GM18951 (cell line): ENCODE results near the gene ZMYND11.

Experiments
- POLR2A ChIP-seq: IDR thresholded peaks from 4 replicates; pipeline ENCODE4 v1.6.1; 2011; ENCODE audit warnings: mild to moderate bottlenecking; ENCODE audit not compliant: insufficient read length, insufficient read depth; ENCODE audit errors: extremely low read depth
- in situ Hi-C: fragments of 300-500 bp; cut with MboI; formaldehyde crosslinking; loops from one replicate; pipeline ENCODE4 v1.12.0; 2022; ENCODE audit warnings: low sequenced_read_pairs, mixed read lengths, inconsistent platforms; ENCODE audit not compliant: unreplicated experiment

The ZMYND11 gene

DNA sequence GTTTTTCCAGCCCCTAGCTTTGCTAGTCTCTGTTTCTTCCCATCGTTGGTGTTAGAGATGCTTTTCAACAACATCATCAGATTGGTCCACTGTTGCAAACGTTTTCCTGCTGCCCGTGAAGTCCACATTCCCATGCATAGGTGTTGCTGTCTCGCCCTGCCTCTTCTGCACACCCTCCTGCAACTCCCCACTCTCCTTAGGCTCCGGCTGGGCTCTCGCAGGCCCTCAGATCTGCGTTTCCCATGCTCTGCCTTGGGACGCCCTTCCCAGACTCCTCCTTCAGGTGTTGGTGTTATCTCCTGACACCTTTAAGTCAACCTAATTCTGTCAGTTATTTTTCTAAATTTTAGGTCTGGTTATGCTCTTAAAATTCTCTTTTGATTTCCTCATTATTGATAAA, 55.0 kb downstream of the ZMYND11 start:
- in situ Hi-C loops = no loop called here
- no peak for TF ChIP-seq POLR2A

DNA sequence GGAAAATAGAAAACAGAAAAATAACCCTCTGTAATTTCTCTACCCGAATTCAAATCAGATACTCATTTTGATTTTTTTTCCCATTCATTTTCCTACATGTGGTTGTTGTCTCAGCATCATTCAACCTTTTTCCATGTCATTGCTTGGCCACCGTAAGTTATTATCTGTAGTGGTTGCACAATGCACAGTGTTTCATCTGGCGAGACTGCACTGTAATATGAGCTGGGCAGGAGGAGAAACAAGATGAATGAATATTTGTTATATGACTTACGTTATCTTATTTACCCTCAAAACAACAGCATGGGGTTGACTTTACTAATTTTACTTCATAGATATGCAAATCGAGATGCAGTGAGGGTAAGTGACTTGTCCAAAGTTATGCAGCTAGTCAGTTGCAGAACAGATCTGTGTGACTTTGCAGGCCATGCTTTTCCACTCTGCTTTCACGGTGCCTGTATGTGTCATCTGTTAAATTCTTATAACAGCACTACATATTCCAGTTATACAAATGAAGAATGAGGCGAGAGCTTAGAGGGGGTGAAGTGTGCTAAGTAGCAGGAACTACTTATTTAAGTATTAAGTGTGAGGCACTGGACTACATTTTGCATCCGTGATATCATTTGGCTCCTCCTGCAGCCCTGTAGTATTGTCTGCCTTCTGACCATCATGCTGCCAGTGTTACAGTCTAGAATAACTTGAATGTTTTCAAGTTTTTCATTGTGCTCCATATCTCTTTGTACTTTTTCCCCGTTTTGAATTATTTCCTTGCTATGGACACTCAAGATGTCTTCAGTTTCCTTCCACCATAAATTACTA, 56.7 kb downstream of the ZMYND11 start:
- no peak for TF ChIP-seq POLR2A
- in situ Hi-C loops = no loop called here

DNA sequence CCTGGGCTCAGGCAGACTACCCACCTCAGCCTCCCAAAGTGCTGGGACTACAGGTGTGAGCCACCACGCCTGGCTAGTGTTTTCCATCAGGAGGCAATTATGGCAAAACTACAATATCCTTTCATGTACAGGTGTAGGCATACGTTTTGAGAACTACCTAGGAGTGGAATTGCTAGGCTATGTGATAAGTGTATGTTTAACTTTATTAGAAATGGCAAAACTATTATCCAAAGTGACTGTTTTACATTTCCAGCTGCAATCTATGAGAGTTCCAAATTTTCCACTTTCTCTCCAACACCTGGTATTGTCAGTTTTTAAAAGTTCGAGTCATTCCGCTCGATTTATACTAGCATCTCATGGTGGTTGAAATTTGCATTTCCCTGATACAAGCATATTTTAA, 59.0 kb downstream of the ZMYND11 start:
- in situ Hi-C loops = no loop called here
- TF ChIP-seq POLR2A = no peak

DNA sequence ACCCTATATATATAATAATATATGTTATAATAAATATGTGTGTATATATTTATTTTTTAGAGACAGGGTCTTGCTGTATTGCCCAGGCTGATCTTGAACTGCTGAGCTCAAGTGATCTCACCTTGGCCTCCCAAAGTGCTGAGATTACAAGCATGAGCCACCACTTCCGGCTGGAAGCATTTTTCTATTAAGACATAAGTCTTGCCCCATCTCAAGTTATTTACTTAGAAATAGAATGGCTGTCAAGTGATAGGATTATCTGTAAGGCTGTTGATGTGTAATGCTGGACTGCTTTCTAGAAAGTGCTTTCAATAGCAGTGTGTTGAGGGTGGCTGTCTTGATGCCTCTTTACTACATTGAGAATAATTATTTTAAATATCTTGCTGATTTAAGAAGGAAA, 65.2 kb downstream of the ZMYND11 start:
- in situ Hi-C loops = no loop called here
- no peak for TF ChIP-seq POLR2A

DNA sequence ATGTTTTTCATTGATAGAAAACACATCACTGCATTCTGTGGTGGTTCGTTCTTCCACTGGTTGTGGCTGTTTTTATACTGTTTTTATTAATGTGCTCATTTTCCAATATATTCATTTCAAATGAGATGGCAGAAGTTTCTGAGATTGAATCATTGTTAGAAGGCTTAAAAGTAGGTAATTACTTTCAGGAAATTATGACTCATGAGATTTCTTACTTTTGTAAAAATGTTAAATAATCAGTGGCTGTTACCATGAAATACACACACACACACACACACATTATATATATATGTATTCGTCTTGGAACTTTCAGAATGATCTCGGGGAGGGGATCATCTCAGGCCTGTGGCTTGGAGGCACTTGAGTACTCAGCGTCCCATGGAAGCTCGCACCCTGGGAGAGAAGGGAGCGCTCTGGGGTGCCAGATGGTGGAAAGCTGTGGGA, 66.1 kb downstream of the ZMYND11 start:
- TF ChIP-seq POLR2A = no peak
- in situ Hi-C loops = no loop called here

DNA sequence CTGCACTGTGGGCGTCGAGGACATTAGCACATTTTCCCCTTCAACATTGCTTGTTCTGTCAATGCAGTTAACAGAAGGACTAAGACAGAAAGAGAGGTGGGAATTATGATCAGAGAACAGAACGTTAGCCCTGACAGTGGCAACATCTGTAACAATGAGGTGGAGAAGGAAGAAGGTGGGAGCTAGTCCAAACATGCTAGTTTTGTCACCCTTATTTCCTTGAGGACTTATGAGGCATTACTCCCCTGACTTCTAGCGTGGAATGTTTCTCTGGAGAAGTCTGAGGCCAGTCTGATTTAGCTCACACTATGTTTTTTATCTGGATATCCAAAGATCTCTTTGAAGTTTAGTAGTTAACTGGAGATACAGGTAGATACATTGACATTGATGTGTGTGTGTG, 73.4 kb downstream of the ZMYND11 start:
- no peak for TF ChIP-seq POLR2A
- in situ Hi-C loops = no loop called here

DNA sequence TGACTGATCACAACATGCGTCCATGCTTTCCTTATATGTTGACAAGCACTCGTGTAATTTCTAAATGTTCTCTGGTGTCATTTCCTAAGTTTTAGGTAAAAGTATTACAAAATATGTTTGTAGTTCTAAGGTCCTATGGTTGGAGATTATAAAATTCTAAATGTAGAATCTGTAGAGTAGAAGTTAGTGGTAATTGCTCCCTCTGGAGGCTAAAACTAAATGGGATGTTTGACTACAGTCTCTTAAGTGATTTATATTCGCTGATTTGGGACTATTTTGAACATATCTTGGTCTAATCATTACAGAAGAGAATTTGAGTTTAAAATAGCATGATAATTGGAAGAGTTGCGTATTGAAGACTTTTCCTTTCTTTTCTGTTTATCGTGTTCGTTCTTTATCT, 74.1 kb downstream of the ZMYND11 start:
- in situ Hi-C loops = no loop called here
- TF ChIP-seq POLR2A = no peak

DNA sequence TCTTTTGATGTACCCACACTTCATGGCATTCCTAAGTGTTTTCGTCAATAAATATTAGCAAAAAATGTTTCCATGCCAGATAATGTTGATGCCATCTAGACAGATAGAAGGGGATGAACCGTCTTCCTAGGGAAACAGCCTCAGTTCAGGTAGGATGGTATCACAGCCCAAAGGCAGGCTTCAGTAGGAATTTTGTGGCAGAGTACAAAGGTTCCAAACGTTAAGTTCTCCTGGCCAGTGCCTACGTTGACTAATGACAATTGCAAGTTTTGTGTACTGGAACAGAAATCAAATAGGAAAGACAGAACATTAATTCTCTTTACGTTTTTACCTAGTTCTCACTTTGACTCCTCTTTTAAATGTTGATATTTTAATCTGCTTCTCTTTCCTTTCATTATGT, 75.0 kb downstream of the ZMYND11 start:
- no peak for TF ChIP-seq POLR2A
- in situ Hi-C loops = no loop called here

DNA sequence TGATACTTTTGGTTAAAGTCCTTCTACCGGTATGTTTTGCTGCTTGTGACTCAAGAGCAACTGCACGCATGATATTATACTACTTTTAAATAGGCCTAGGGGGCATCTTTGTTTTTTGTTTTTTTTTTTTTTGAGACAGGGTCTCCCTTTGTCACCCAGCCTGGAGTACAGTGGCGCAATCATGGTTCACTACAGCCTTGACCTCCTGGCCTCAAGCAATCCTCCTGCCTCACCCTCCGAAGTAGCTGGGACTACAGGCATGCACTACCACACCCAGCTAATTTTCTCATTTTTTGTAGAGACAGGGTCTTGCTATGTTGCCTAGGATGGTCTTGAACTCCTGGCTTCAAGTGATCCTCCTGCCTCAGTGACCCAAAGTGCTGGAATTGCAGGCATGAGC, 80.2 kb downstream of the ZMYND11 start:
- in situ Hi-C loops = no loop called here
- TF ChIP-seq POLR2A = no peak

DNA sequence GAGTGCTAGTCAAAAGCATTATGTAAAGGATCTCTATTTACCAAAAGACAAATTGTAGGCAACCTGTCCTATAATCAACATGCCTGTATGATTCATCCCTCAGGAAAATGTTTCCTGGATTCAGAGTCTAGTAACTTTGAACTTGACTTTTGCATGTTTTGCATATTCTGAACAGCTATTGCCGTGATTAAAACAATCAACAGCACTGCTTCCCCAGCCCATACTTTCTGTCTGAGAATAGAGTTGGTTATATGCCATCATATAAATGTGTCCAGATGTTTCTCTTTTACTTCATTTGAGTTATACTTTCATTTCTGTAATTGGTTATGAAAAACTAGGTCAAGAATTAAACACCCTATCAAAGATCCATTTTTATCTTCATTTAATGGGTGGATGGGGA, 83.5 kb downstream of the ZMYND11 start:
- in situ Hi-C loops = no loop called here

DNA sequence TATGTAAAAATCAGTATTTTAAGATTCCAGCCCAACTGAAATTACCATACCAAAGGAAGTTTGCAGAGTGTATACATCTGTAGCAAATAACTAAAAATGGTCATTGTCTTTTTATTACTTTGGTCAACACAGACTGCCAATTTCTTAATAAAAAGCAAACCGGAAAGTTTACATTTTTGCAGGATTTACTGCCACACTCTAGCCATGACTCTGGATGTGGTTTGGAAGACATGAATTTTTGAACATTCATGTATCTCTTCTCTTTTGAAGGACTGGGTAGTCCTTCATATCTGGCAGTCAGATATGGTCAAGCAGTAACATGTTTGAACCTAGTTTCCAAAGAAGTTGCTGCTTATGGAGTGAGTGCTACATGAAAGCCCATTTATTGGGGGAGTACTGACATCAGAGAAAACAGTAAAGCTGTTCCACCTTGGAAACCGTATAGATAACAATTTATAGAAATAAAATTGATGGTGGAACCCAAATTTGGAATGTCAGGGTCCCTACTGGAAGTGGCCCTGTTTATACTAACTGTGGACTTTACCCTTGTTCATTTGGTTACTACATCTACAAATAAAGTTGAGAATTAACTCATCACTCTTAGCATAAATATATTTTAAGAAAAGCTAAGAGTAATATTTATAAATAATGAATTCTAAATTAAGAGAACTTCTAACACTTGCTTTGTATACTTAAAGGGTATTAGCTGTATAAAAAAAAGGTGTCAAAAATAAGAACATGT, 84.6 kb downstream of the ZMYND11 start:
- in situ Hi-C loops = no loop called here
- TF ChIP-seq POLR2A = no peak

More for the DNA sequence above, 83.5 kb downstream of the ZMYND11 start:
- TF ChIP-seq POLR2A = no peak

DNA sequence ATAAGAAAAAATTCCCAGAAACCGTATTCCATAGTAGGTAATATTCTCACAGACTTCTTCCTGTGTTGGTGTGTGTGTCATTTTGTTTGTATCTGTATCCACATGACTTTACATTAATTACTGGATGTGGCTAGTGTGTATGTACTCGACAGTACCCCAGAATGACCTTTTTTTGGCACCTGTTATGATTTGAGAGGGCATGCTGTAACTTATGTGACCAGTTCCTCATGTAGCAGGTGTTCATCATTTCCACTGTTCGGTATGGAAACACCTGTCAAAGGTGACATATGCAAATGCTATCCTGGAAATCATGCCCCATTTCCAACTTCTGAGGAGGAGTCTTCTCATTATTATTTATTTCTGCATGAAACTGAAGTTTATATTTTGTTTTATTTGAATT, 89.3 kb downstream of the ZMYND11 start:
- in situ Hi-C loops = no loop called here
- no peak for TF ChIP-seq POLR2A

DNA sequence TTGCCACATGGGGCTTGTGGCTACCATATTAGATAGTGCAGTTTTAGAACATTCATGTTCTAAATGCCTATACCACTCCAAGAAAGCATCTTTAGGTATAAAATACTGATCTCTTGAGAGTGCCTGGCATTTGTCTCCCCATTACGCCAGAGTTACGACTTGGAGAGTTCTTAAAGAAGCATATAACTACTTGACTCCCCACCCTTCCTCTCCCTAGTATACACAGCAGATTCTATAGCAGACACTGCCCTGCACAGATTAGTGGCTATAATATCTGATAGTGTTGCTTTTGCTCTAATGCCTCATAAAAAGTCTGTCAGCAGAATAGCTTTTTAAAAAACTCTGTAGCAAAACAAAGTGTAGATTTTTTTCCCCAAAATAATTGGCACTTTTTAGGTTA, 90.8 kb downstream of the ZMYND11 start:
- no peak for TF ChIP-seq POLR2A
- in situ Hi-C loops = no loop called here

DNA sequence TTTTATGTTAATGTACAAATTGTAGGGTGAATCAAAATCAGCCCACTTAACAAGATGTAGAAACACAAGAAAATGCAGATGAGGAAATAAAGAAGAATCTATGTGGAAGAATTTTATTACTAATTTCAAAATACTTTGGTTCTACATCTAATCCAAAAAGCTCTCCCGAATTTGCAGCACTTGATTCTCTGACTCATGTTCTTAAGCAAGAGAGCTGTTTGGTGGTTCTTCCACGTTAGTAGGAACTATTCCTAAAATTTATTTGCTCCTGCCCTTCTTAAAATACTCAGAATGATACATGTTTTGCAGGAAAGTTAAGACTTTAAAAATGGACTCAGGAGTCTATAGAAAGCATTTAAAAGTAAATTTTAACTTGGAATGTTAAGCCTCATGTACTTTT, 91.8 kb downstream of the ZMYND11 start:
- in situ Hi-C loops = no loop called here
- no peak for TF ChIP-seq POLR2A
